Fibroblast of pulmonary artery (primary cell): ENCODE data around the gene ZSCAN32.

Source experiments
- DNase-seq: peaks from one replicate; pipeline ENCODE4 v3.0.0-alpha.2; 2010; ENCODE audit warnings: low read depth
- H3K4me3 ChIP-seq: replicated peaks from 2 replicates; pipeline ENCODE4 v1.5.1; 2011; ENCODE audit warnings: low read depth, mild to moderate bottlenecking, control low read depth, low read length, moderate library complexity
- CTCF ChIP-seq: IDR thresholded peaks from 2 replicates; pipeline ENCODE4 v1.5.1; 2011; ENCODE audit warnings: mild to moderate bottlenecking, control low read depth, low read length, inconsistent platforms; ENCODE audit errors: missing control alignments

The ZSCAN32 gene

GRCh38 chr16:3400779-3401688, at the start of gene ZSCAN32, which contains the start of gene ZNF174:
Gene ZSCAN32, minus strand, starts transcription at chr16:3401004. Its CDS starts 3,447 bp downstream, at chr16:3397557.
Gene ZNF174, plus strand, starts transcription at chr16:3401215. Its CDS starts 790 bp downstream, at chr16:3402005.
- TF ChIP-seq CTCF = no peak
- DNase-seq = peak; percentile 99
- H3K4me3 ChIP-seq = peak within 1 kb of the TSS; percentile 76

GRCh38 chr16:3444032-3444388, 43.2 kb upstream of the ZSCAN32 start:
- peak; percentile 81 for DNase-seq
- H3K4me3 ChIP-seq = peak overlapping the region; percentile 80
- TF ChIP-seq CTCF = peak; percentile 1

DNA sequence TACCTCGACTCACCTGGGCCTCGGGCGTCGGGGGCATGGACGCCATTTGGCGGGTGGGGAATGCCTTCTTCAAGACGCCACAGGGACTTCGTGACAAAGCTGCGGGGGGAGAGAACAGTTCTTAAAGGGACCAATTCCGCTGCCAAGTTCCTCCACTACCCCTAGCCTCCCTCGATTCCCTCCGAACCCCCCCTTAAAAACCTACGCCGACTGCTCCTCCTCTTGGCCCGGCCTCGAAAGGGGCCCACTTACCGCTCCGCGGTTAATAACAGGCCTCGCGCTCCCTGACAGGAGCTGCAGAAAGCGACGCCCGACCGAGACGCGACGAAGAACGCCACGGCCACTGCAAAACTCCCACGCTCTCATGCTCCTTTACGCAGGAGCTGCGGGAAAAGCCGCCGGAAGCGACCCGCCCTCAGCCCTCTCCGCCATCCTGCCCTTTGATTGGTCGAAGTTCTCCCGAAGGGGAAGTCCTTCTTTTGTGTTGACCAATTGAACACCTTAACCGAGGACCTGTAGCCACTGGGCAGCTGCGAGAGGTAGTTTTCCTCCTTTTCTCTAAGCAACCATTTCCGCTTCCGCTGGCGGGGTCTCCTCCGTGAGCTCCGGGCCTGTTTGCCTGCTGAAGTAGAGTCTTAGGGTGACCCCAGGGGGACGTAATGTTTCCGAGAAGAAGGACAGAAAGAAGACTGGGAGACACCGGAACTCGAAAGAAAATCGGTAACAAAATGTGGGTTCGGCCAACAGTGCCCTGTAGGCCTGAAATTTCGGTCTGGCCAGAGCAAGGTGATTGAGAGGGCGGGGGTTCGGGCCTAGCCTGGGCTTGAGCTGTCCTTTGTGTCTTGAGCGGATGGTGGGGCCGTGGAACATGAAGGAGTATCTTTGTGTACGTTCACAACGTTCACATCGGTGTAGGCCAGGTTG, 42.6 kb upstream of the ZSCAN32 start, which contains the start of the genes NAA60 and ZNF597:
Gene NAA60 (plus strand): TSS at position 573 of the 924 bp plus-strand sequence. CDS start 32,548 bp downstream, outside the sequence.
Gene ZNF597 (minus strand): TSS at position 397 of the 924 bp plus-strand sequence. CDS start 351 bp downstream, at position 46.
- no peak for TF ChIP-seq CTCF
- H3K4me3 ChIP-seq = peak within 1 kb of the TSS; percentile 80

DNA sequence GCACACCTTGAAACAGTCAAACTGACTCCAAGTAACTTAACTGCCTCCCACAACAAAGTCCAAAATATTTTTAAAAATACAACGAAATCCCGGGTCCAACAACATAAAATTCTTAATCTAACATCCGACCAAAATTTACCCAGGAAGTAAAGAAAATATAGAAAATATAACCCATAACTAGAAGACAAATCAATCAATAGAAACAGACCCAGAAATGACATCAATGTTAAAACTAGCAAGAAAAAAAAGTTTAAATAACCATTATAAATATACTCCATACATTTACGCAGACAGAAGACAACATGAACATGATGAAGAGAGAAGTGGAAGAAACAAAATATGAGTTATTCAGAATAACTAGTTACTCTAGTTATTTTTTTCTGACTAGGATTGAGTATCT, 38.8 kb upstream of the ZSCAN32 start:
- no peak for TF ChIP-seq CTCF
- DNase-seq = no peak
- no peak overlapping the region for H3K4me3 ChIP-seq

More for the DNA sequence above, 42.6 kb upstream of the ZSCAN32 start, which contains the start of the genes NAA60 and ZNF597:
- peak; percentile 95 for DNase-seq

DNA sequence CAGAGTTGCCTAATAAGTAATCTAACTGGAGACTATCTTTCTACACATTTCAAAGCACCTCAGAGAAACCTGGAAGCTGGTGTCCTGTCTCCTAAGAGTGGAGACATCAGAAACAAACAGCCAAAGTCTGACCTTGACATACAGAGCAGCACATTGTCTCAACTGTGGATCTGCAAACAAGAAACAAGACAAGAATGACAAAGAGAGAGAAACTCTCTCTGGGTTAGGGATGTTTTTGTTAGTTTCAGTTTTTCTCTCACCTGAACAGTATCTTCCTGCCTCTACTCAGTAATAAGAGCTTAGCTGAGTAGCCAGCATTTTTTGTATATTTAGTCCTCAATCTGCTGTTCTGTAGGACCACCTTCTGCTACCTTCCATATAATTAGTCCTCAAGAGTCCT, 33.6 kb upstream of the ZSCAN32 start:
- H3K4me3 ChIP-seq = no peak overlapping the region
- no peak for TF ChIP-seq CTCF
- DNase-seq = no peak

DNA sequence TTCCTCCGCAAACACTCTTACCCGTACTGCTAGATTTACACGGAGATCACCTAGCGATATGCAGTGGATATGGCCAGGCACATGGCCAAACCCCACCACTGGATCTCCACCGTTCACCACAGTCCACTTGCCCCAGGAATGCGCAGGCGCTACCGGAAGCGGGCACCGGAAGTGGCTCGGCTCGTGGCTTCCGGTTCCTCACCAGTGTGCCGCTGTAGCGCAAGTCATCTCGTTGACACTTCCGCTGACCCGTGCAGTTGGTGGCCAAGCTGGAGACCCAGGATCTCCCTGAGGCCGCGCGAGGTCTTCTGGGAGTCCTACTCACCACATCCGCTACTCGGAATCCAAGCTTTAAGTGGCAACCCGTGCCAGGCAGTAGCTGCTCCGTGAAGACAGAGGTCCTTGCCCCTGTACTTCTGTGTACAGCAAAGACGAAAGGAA, 31.0 kb upstream of the ZSCAN32 start:
- TF ChIP-seq CTCF = no peak
- peak overlapping the region; percentile 17 for H3K4me3 ChIP-seq
- peak; percentile 22 for DNase-seq
